Measurements from ENCODE around the gene TM4SF20.
"Not testable (repeated sequence)": the region's sequence is repeated elsewhere in the genome, so short reads cannot be mapped to it uniquely, and the experiment has no call there.

DNA sequence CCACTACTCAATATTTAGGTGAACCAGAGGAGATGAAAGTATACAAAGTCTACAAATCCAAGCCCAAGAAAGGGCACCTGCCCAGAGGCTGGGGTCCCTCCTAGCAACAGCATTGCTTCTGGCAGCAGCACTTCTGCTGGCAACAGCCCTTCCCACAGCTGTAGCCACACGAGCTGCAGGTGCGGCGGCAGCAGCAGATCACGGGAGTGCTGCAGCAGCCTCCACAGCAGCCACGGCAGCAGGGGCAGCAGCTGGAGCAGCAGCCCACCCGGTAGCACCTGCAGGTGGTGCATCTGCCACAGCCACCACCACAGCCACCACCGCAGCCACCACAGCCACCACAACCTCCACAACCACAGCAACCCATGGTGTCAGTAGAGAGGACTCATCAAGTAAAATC, 8.5 kb upstream of the TM4SF20 start, which contains the start of gene SCYGR1:
- TF ChIP-seq EZH2phosphoT487 (IDR thresholded peaks at IDR 0.05; ENCODE audit: borderline replicate concordance, low read depth, low read length), result not testable (repeated sequence)
- TF ChIP-seq, protein P1, sequence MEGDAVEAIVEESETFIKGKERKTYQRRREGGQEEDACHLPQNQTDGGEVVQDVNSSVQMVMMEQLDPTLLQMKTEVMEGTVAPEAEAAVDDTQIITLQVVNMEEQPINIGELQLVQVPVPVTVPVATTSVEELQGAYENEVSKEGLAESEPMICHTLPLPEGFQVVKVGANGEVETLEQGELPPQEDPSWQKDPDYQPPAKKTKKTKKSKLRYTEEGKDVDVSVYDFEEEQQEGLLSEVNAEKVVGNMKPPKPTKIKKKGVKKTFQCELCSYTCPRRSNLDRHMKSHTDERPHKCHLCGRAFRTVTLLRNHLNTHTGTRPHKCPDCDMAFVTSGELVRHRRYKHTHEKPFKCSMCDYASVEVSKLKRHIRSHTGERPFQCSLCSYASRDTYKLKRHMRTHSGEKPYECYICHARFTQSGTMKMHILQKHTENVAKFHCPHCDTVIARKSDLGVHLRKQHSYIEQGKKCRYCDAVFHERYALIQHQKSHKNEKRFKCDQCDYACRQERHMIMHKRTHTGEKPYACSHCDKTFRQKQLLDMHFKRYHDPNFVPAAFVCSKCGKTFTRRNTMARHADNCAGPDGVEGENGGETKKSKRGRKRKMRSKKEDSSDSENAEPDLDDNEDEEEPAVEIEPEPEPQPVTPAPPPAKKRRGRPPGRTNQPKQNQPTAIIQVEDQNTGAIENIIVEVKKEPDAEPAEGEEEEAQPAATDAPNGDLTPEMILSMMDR (conservative IDR thresholded peaks at IDR 0.05; ENCODE audit: low read length), result not testable (repeated sequence)

All from OCI-LY7 (cell line).